Measurements from ENCODE around the gene LIPA. TPM values are rescaled to one million over a fixed set of nuclear protein-coding genes. Genes with fewer than 3 reads are reported as not detected.

LIPA gene
- total and polyA plus RNA-seq, 11 donors = 4.8 to 127 (median 18.8) TPM

DNA sequence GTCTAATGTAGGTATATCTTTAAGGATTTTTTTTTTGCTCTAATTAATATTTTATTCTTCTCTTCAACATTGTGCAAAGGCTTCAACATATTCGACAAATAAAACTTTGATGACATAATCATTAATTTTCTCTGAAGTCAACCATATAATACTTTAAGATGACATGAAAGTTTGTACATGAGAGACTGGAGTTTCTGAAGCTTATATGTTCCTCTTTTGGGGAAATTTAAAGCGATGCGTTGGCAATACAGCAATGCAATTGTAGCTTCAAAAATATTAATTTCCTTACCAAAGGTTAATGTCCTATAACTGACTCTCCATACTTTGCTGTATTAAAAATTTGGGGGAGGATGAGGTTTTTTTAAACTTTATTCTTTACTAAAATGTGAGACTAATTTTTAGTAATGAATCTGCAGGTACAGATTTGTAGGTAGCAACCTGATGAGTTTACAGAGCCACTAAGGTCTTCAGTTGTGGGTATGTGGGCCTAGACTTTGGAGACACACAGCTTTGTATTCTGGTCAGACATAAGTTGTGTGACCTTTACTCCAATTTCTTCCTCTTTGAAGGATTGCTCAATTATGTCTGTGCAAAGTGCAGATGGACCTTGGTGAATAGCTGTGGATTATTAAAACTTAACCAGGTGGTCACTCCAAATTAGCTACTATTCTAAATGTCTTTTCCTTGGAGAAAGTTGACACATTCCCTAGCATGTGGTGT lies 18.0 kb upstream of the LIPA start:
- ATAC-seq (peak in 1 of 4 donors; percentile 67), DNase-seq (no peak)
- no peak overlapping the region for H3K27ac ChIP-seq
- H3K36me3 ChIP-seq = no peaks in the 10 kb centered on the region
- no peak for TF ChIP-seq CTCF (IDR thresholded peaks at IDR 0.05)
- no peak for TF ChIP-seq POLR2A (IDR thresholded peaks at IDR 0.05)
- no peak overlapping the region for H3K4me3 ChIP-seq
- peaks cover 0 to 20% (median 9%) of the 10 kb centered on the region in 12 donors for H3K4me1 ChIP-seq
- H3K9me3 ChIP-seq = no peaks in the 10 kb centered on the region
- H3K27me3 ChIP-seq = no peaks in the 10 kb centered on the region
- 93 to 98% (median 96%) methylated on average over 3 of the region's 3 CpGs for WGBS, 4 donors
- intact Hi-C loops (cut with DNase I) = loop anchor here in 1 of 10 donors (5.0 kb wide), 1 partner anchor 43 kb away; no protein-coding TSS in a partner anchor

GRCh38 chr10:89266721-89267453 lies 15.3 kb upstream of the LIPA start:
- peak overlapping the region in 3 of 12 donors; percentile 8 to 60 (median 41) for H3K27ac ChIP-seq
- 14 to 22% (median 20%) methylated on average over 1 of the region's 1 CpG for WGBS, 4 donors
- no peak for ATAC-seq

GRCh38 chr10:89263531-89263930 lies 12.0 kb upstream of the LIPA start:
- intact Hi-C loops (cut with DNase I) = no loop called here
- TF ChIP-seq POLR2A (IDR thresholded peaks at IDR 0.05) (no peak), CTCF (IDR thresholded peaks at IDR 0.05) (no peak)
- no peaks in the 10 kb centered on the region for H3K27me3 ChIP-seq
- no peaks in the 10 kb centered on the region for H3K36me3 ChIP-seq
- H3K9me3 ChIP-seq = no peaks in the 10 kb centered on the region
- no peak overlapping the region for H3K27ac ChIP-seq
- 78 to 100% (median 84%) methylated on average over 1 of the region's 1 CpG for WGBS, 4 donors
- DNase-seq = no peak
- no peak for ATAC-seq
- no peak overlapping the region for H3K4me3 ChIP-seq
- peaks cover 0 to 29% (median 12%) of the 10 kb centered on the region in 12 donors for H3K4me1 ChIP-seq

More at GRCh38 chr10:89266721-89267453, 15.3 kb upstream of the LIPA start:
- intact Hi-C loops (cut with DNase I) = no loop called here
- Histone ChIP-seq H3K27me3 (no peaks in the 10 kb centered on the region), H3K36me3 (no peaks in the 10 kb centered on the region), H3K4me3 (no peak overlapping the region), H3K4me1 (peaks cover 0 to 28% (median 11%) of the 10 kb centered on the region in 12 donors), H3K9me3 (no peaks in the 10 kb centered on the region)
- no peak for DNase-seq
- TF ChIP-seq POLR2A (IDR thresholded peaks at IDR 0.05) (no peak), CTCF (IDR thresholded peaks at IDR 0.05) (no peak)

DNA sequence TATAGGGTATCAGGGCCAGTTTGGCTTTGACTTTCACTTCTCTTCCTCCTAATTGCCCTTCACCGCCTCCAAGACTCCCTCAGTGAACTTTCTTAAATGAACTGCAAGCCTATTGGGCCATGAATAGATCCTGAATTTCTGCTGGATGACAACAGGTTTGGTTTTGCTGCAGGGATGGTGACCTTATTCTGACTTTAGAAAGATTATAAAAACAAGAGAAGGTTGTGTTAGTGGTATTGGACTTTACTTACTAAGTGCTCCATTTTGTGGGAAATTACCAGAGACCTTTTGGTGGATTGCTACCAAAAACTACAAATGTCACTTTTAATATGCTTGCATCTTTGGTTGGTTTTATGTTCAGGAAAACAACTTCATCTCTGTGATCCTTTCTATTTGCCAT lies 11.5 kb upstream of the LIPA start:
- intact Hi-C loops (cut with DNase I) = no loop called here
- no peak for DNase-seq
- no peak for ATAC-seq
- Histone ChIP-seq H3K9me3 (no peaks in the 10 kb centered on the region), H3K27ac (peak overlapping the region in 3 of 12 donors; percentile 7 to 24 (median 9)), H3K27me3 (no peaks in the 10 kb centered on the region), H3K4me3 (no peak overlapping the region), H3K36me3 (no peaks in the 10 kb centered on the region), H3K4me1 (peaks cover 0 to 29% (median 12%) of the 10 kb centered on the region in 12 donors)
- no peak for TF ChIP-seq CTCF (IDR thresholded peaks at IDR 0.05)
- no peak for TF ChIP-seq POLR2A (IDR thresholded peaks at IDR 0.05)
- 82 to 89% (median 84%) methylated on average over 1 of the region's 1 CpG for WGBS, 4 donors
